ENCODE data around the gene NFIX.

NFIX gene

DNA sequence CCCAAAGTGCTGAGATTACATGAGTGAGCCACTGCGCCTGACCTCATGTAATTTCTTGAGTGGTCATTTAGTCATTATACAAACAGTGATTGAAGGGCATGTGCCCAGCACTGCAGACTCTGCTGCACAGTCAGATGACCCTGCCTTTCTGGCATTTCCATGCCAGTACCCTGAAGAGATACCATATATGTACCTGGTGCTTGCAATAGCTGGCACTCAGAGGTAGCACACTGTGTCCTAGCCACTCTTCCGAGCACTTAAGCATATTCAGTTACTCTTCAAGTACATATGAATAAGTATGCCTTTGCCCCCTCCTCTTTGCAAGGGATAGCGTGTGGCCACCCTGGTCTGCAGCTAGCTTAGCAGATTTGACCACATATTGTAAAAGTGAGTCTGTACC lies 139.4 kb downstream of the NFIX start:
- in situ Hi-C loops (cut with HindIII; ENCODE audit: low pct_unique_long_range_greater_than_20kb, low sequenced_read_pairs): no loop called here
- DNase-seq (ENCODE audit: low read depth in 1 of 2, low spot score in 1 of 2): no peak
- no peak for TF ChIP-seq JUND (IDR thresholded peaks at IDR 0.05; ENCODE audit: low read depth)

DNA sequence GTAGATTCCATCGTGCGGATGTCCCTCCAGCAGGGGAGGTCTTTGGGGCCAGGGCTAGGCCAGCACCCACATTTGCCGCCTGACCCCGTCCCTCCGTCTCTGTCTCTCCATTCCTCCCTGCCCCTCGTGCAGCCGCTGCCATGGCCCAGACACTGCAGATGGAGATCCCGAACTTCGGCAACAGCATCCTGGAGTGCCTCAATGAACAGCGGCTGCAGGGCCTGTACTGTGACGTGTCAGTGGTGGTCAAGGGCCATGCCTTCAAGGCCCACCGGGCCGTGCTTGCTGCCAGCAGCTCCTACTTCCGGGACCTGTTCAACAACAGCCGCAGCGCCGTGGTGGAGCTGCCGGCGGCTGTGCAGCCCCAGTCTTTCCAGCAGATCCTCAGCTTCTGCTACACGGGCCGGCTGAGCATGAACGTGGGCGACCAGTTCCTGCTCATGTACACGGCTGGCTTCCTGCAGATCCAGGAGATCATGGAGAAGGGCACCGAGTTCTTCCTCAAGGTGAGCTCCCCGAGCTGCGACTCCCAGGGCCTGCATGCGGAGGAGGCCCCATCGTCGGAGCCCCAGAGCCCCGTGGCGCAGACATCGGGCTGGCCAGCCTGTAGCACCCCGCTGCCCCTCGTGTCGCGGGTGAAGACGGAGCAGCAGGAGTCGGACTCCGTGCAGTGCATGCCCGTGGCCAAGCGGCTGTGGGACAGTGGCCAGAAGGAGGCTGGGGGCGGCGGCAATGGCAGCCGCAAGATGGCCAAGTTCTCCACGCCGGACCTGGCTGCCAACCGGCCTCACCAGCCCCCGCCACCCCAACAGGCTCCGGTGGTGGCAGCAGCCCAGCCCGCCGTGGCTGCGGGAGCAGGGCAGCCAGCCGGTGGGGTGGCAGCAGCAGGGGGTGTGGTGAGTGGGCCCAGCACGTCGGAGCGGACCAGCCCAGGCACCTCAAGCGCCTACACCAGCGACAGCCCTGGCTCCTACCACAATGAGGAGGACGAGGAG lies 140.1 kb downstream of the NFIX start:
- DNase-seq (ENCODE audit: low read depth in 1 of 2, low spot score in 1 of 2): no peak
- in situ Hi-C loops (cut with HindIII; ENCODE audit: low pct_unique_long_range_greater_than_20kb, low sequenced_read_pairs): no loop called here
- no peak for TF ChIP-seq JUND (IDR thresholded peaks at IDR 0.05; ENCODE audit: low read depth)

DNA sequence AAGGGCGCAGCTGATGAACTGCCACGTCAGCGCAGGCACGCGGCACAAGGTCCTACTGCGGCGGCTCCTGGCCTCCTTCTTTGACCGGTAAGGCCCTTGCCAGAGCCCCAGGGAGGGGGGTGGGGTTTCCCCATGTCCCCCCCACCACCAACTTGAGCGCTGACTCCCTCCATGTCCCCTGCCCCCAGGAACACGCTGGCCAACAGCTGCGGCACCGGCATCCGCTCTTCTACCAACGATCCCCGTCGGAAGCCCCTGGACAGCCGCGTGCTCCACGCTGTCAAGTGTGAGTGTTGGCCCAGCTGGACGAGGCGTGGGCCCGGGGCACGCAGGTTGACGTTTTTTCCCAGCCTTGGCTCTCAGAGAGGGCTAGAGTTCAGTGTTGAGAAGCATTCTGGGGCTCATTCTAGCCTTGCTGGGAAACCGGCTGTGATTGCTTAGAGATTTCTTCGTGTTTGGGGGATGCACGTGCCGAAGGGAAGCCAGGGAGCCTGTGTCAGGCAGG lies 142.1 kb downstream of the NFIX start:
- in situ Hi-C loops (cut with HindIII; ENCODE audit: low pct_unique_long_range_greater_than_20kb, low sequenced_read_pairs): no loop called here
- no peak for TF ChIP-seq JUND (IDR thresholded peaks at IDR 0.05; ENCODE audit: low read depth)
- DNase-seq (ENCODE audit: low read depth in 1 of 2, low spot score in 1 of 2): no peak

DNA sequence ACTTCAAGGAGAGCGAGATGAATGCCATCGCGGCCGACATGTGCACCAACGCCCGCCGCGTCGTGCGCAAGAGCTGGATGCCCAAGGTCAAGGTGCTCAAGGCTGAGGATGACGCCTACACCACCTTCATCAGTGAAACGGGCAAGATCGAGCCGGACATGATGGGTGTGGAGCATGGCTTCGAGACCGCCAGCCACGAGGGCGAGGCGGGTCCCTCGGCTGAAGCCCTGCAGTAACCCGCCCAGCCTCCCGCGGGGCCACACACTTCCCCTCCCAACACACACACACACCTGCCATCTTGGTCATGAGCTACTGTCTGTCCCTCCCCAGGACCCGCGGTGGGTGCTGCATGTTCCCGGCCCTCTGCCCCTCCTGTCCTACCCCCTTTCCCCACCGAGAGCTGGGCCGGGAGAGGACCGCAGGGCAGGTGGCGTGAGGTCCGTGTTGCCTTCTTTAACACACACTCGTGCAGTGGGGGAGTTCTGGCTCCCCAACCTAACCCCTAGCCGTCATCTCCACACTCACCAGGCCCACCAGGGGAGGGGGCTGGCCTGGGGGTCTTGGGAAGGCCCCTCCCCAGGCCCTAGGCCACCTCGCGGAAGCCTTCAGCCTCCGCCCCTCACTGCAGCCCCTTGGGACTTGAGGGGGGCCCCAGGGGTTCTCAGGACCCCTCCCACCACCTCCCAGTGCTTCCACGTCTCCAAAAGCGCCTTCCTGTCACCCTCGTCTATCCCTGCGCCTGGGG lies 143.1 kb downstream of the NFIX start:
- no peak for TF ChIP-seq JUND (IDR thresholded peaks at IDR 0.05; ENCODE audit: low read depth)
- DNase-seq (ENCODE audit: low read depth in 1 of 2, low spot score in 1 of 2): no peak
- in situ Hi-C loops (cut with HindIII; ENCODE audit: low pct_unique_long_range_greater_than_20kb, low sequenced_read_pairs): no loop called here

DNA sequence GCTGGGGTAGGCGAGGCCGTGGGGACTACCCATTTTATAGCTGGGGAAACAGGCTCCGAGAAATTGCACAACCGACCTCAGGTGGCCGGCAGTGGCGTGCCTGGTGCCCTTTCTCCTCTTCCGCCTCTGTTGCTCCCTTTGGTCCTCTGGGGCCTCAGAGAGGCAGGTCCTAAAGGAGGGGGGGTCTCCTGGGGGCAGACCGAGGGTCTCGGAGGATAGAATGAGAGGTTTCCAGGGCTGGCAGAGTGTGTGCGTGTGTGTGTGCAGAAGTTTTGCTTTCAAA lies 143.6 kb downstream of the NFIX start:
- TF ChIP-seq JUND (IDR thresholded peaks at IDR 0.05; ENCODE audit: low read depth): no peak
- in situ Hi-C loops (cut with HindIII; ENCODE audit: low pct_unique_long_range_greater_than_20kb, low sequenced_read_pairs): no loop called here
- no peak for DNase-seq (ENCODE audit: low read depth in 1 of 2, low spot score in 1 of 2)

DNA sequence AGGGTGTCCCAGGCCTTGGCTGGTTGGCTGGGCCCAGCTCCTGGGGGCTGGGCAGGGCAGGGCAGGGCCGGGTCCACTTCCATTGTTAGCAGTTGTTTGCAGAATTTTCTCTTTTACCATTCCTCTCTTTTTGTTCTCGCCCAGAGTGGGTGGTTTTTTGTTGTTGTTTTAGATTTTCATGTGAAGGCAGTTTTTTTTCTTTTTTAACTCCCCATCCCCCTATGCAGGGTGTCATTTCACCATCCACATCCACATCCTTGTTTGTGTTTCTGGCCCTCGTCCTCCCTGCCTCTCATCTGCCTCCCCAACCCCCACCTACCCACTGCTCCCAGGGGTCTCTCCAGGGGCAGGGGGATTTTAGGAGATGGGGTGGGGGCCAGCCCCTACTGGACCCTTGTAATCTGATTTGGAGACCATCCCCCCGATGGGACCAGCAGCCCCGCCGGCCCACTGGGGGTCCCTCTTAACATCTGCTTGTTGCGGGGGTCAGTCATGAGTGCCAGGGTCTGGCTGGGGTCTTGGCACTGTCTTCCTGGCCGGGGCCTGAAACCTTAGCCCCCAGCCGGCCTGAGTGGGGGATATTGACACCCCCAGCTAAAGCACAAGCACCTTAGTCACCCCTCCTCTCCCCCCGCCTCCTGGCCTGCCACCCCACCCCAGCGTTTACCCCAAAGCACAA lies 144.5 kb downstream of the NFIX start:
- no peak for TF ChIP-seq JUND (IDR thresholded peaks at IDR 0.05; ENCODE audit: low read depth)
- in situ Hi-C loops (cut with HindIII; ENCODE audit: low pct_unique_long_range_greater_than_20kb, low sequenced_read_pairs): no loop called here
- DNase-seq (ENCODE audit: low read depth in 1 of 2, low spot score in 1 of 2): no peak

DNA sequence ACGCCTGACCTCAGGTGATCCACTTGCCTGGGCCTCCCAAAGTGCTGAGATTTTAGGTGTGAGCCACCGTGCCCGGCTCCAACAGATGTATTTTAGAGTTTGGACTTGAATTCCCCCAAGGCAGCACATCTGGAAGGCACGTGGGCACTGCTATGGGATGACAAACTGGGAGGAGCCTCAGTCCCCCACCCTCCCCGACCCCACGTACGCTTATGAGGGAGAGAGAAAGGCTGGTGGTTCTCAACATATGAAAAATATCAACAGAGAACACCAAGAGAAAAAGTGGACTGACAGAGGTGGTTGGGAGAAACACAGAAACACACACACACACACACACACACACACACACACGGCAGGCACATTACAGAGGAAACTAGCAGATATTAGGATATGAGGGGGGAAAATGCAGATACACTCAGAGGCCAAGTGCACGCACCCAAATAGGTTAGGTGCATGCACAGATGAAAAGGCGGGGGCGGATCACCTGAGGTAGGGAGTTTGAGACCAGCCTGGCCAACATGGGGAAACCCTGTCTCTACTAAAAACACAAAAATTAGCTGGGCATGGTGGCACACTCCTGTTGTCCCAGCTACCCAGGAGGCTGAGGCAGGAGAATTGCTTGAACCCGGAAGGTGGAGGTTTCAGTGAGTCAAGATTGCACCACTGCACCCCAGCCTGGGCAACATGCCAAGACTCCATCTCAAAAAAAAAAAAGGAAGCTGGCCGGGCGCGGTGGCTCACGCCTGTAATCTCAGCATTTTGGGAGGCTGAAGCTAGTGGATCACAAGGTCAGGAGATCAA lies 151.7 kb downstream of the NFIX start:
- TF ChIP-seq JUND (IDR thresholded peaks at IDR 0.05; ENCODE audit: low read depth): no peak
- in situ Hi-C loops (cut with HindIII; ENCODE audit: low pct_unique_long_range_greater_than_20kb, low sequenced_read_pairs): no loop called here
- DNase-seq (ENCODE audit: low read depth in 1 of 2, low spot score in 1 of 2): no peak
